ENCODE data around the gene ATP2B2.

- TF ChIP-seq CTCF (IDR thresholded peaks at IDR 0.05; ENCODE audit: low read depth, low read length): no peak
- no peak for TF ChIP-seq MAX (IDR thresholded peaks at IDR 0.05; ENCODE audit: low read depth, low read length)
Measured at GRCh38 chr3:10396083-10396482, 109.3 kb downstream of the ATP2B2 start.
